IPS-15b (cell line): Measurements from ENCODE around the gene TK2.
"Not testable (repeated sequence)": the region's sequence is repeated elsewhere in the genome, so short reads cannot be mapped to it uniquely, and the experiment has no call there.

Source experiments
- H3K27me3 ChIP-seq: one replicate; pipeline ENCODE4 v1.6.1; 2013; ENCODE audit warnings: low read length; ENCODE audit not compliant: control insufficient read depth, insufficient read depth
- H3K36me3 ChIP-seq: one replicate; pipeline ENCODE4 v1.6.1; 2013; ENCODE audit warnings: low read length; ENCODE audit not compliant: control insufficient read depth, insufficient read depth
- H3K4me1 ChIP-seq: one replicate; pipeline ENCODE4 v1.6.1; 2013; ENCODE audit warnings: mild to moderate bottlenecking, low read length; ENCODE audit not compliant: control insufficient read depth, insufficient read depth
- H3K4me3 ChIP-seq: one replicate; pipeline ENCODE4 v1.5.1; 2013; ENCODE audit warnings: low read depth, low read length
- H3K9ac ChIP-seq: one replicate; pipeline ENCODE4 v1.6.1; 2013; ENCODE audit warnings: low read depth, mild to moderate bottlenecking, low read length
- H3K9me3 ChIP-seq: one replicate; pipeline ENCODE4 v1.6.1; 2013; ENCODE audit warnings: mild to moderate bottlenecking, low read length; ENCODE audit not compliant: control insufficient read depth, insufficient read depth

Gene TK2

DNA sequence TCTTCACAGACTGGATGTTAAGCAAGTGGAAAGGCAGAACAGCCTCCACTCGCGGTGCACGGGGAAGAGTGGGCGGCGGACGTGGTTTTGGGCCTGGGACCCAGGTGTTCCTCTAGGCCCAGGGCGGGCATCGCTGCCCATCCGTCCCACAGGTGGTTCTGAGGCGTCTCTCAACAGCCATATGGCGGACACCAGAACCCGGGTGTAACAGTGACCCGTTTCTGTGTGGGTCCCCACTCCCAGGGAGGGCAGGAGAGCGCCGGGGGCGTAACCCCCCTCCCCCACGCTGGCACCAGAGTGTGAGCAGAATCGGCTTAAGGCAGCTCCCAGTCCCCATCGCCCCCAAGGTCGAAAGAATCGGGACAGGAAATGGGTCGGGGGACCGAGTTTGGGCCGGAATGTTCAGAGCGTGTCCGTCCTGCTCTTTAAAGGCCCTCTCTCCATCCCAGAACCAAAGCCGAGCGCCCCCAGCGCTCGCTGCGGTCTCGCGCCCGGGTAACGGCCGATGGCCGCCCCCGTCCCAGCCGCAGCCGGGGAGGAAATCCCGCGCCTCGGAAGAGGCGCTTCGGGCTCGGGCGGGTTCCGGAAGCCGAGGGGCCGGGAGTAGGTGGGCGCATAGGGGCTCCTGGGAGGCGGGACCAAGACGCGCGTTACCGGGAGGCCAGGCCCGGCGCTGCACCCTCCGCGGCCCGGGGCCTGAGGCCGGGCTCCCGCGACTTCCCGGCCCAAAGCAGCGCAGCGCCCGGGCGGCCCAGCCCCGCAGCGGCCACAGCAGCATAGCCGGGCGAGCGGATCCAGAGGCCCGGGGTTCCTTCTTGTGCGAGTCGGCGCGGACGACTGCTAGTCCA is at the start of gene TK2:
Gene TK2, minus strand, starts transcription at position 839 of the 848 bp plus-strand sequence. Its CDS starts 61 bp downstream, at position 778.
- H3K4me1 ChIP-seq: no peaks in the 10 kb centered on the region
- peak within 1 kb of the TSS; percentile 62 for H3K4me3 ChIP-seq
- peak within 1 kb of the TSS; percentile 91 for H3K9ac ChIP-seq
- no peaks in the 10 kb centered on the region for H3K9me3 ChIP-seq
- peaks cover 14% of the 10 kb centered on the region for H3K27me3 ChIP-seq
- H3K36me3 ChIP-seq: no peaks in the 10 kb centered on the region

DNA sequence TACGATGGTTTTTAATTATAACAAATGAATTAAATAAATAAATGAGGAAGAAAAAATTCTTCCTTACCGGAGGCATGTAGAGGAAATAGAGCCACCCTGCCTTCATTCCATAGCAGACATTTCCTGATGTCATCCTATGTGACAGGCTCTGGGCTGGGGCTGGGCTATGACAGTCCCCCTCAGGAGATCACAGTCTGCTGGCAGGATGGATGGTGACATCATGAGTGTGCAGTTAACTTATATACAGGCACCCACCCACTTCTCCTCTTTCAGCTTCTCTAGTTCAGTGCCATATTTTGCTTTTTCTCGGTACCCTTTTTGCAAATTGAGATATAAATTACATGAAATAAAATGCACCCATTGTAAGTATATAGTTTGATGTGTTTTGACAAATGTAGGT is 48.2 kb upstream of the TK2 start:
- peaks cover 7% of the 10 kb centered on the region for H3K27me3 ChIP-seq
- no peaks in the 10 kb centered on the region for H3K4me1 ChIP-seq
- H3K36me3 ChIP-seq: no peaks in the 10 kb centered on the region
- no peak overlapping the region for H3K4me3 ChIP-seq
- no peaks in the 10 kb centered on the region for H3K9me3 ChIP-seq
- H3K9ac ChIP-seq: no peak overlapping the region

DNA sequence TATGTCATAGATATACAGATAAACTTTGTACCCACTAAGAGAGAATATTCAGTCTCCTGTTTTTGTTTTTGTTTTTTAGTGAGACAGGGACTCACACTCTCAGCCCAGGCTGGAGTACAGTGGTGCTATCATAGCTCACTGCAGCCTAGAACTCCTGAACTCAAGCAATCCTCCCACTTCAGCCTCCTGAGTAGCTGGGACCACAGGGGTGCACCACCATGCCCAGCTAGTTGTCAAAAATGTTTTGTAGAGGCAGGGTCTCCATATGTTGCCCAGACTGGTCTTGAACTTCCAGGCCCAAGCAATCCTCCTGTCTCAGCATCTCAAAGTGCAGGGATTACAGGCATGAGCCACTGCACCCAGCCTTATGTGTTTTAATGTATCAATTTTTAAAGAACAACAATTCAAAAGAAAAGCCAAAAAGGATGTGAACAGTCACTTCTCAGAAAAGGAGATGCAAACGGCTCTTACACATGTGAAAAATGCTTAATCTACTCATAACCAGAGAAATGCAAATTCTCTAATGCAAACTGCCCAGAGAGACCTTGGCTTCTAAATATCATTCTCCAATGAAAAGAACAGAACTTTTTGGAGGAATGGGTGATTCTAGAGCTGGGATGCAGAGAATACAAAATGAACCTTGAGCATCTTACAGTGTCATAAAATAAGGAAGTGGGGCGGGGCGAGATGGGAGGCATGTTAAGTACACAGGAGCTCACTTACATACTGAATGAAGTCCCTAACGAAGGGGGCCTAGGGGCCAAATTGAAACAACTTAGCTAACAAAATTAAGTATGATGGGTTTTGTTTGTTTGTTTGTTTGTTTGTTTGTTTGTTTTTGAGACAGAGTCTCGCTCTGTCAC is 47.3 kb upstream of the TK2 start:
- Histone ChIP-seq H3K4me3 (no peak overlapping the region), H3K27me3 (peaks cover under 1% of the 10 kb centered on the region), H3K9me3 (no peaks in the 10 kb centered on the region), H3K9ac (no peak overlapping the region), H3K4me1 (no peaks in the 10 kb centered on the region), H3K36me3 (no peaks in the 10 kb centered on the region)

DNA sequence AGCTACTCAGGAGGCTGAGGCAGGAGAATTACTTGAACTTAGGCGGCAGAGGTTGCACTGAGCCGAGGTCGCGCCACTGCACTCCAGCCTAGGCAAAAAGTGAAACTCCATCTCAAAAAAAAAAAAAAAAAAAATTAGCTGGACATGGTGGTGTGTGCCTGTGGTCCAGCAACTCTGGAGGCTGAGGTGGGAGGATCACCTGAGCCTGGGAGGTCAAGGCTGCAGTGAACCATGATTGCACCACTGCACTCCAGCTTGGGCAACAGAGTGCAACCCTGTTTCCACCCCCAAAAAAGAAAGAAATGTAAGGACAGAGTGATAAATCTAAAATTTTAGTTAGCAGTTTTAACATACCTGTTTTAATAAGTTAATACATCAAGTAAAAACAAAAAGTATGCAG is 46.6 kb upstream of the TK2 start:
- H3K4me1 ChIP-seq, H3K9ac ChIP-seq, H3K4me3 ChIP-seq, H3K27me3 ChIP-seq, H3K9me3 ChIP-seq, H3K36me3 ChIP-seq: not testable (repeated sequence)

DNA sequence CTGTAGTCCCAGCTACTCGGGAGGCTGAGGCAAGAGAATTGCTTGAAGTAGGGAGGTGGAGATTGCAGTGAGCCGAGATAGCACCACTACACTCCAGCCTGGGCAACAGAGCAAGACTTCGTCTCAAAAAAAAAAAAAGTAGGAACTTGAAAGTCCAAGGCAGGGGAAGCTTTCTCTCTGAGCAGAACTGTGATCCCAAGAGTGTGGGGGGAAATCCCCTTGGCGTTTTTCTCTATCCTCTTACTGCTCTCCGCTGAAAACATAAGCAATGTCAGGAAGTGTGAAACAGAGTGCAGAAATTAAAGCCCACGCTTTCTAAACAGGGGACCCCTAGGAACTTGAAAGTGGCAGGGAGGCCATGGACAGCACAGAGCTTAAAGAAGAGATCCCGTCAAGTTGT is 44.8 kb upstream of the TK2 start:
- Histone ChIP-seq H3K4me3 (no peak overlapping the region), H3K36me3 (no peaks in the 10 kb centered on the region), H3K27me3 (no peaks in the 10 kb centered on the region), H3K9ac (no peak overlapping the region), H3K4me1 (no peaks in the 10 kb centered on the region), H3K9me3 (no peaks in the 10 kb centered on the region)

DNA sequence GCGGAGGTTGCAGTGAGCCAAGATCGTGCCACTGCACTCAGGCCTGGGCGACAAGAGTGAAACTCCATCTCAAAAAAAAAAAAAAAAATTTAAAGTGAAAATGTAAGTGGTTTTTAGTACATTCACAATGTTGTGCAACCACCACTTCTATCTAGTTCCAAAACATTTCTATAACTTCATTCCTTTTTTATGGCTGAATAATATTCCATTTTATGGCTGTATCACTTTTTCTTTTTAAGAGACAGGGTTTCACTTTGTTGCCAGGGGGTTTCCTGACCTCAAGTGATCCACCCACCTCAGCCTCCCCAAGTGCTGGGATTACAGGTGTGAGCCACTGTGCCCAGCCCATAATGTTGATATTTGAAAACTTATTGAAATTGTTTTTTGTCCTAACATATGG is 42.9 kb upstream of the TK2 start:
- Histone ChIP-seq H3K4me3 (no peak overlapping the region), H3K9ac (no peak overlapping the region), H3K27me3 (no peaks in the 10 kb centered on the region), H3K9me3 (no peaks in the 10 kb centered on the region), H3K4me1 (no peaks in the 10 kb centered on the region), H3K36me3 (no peaks in the 10 kb centered on the region)

DNA sequence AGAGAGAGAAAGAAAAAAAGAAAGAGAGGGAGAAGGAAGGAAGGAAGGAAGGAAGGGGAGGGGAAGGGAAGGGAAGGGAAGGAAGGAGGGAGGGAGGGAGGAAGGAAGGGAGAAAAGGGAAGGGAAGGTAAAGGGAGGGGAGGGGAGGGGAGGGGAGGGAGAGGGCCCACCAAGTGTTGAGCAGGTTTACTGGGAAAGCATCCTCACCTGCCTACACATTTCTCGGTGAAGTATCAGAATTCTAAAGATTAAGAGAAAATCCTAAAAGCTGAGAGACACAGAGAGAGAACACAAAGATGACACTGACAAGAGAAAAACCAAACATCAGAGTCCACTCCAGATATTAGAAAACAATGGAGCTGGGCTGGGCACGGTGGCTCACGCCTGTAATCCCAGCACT is 42.3 kb upstream of the TK2 start:
- H3K4me1 ChIP-seq: no peaks in the 10 kb centered on the region
- no peak overlapping the region for H3K4me3 ChIP-seq

DNA sequence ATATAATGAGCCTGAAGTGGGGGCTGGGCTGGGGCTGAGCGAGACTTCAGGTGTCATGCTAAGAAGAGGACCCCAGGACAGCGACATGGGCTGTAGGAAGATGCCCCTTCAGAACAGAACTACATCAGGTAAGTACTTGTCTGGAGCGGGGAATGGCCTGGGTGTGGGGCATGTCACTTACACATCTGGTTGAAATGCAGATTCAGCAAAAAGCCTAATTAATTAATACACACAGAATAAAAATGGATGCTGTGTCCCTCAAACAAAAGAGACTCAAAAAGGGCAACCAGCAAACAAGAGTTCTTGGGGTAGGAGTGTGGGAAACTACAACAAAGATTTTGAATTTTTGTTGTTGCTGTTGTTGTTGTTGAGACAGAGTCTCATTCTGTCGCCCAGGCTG is 41.1 kb upstream of the TK2 start:
- Histone ChIP-seq H3K4me3 (no peak overlapping the region), H3K9ac (no peak overlapping the region), H3K4me1 (no peaks in the 10 kb centered on the region)

More for the DNA sequence above, 42.3 kb upstream of the TK2 start:
- H3K9me3 ChIP-seq: no peaks in the 10 kb centered on the region
- H3K27me3 ChIP-seq: no peaks in the 10 kb centered on the region
- H3K36me3 ChIP-seq: no peaks in the 10 kb centered on the region
- no peak overlapping the region for H3K9ac ChIP-seq

DNA sequence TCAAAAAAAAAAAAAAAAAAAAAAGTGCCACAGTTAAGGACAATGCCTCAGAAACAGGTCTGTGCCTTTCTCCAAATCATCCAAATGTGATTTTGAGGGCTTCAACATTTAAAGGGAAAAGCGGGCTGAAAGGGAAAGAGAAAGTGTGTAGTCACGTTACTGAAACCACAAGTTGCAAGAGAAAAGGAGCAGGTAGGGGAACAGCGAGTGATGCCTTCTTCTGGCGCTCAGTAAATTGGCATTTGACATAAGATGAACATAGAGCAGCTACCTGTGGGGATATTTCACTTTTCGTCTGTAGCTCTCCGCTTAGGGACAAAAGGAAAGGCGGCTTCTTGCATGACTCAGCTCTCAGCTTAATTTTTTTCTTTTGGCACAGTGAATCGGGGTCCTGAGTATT is 40.4 kb upstream of the TK2 start:
- Histone ChIP-seq H3K27me3 (no peaks in the 10 kb centered on the region), H3K36me3 (no peaks in the 10 kb centered on the region), H3K4me1 (no peaks in the 10 kb centered on the region), H3K9ac (no peak overlapping the region), H3K9me3 (no peaks in the 10 kb centered on the region), H3K4me3 (no peak overlapping the region)

More for the DNA sequence above, 41.1 kb upstream of the TK2 start:
- no peaks in the 10 kb centered on the region for H3K36me3 ChIP-seq
- no peaks in the 10 kb centered on the region for H3K9me3 ChIP-seq
- H3K27me3 ChIP-seq: no peaks in the 10 kb centered on the region

DNA sequence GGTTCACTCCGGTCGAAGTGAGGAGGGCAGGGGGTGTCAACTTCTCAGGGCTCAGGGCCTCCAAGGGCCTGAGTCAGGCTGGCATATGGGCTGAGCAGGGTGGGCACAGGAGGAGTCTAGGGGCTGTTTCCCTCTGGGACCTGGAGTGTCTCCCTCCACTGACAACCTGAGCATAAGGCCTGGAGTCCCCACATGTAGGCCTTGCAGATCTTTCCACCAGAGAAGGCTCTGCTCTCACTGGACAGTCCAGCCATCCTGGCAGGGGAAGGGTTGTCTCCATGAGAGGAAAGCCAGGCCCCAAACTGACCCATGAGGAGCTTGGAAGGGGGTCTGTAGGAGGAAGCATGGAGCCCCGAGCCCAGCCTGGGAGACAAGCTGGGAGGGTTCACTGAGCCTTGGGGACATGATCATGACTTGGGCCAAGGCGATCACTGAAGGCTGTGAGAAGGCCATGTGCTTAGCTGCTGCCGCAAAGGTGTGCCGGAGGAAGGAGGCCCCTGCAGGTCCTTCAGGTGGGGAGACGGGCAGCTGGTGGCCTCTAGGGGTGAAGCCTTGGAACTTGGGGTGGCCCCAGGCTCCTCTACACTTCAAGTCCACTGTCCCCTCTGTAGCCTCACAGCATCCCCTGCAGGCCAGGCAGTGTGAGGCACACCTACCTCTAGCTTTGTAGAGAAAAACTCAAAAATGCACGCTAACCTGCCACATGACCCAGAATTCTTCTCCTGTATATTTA is 39.2 kb upstream of the TK2 start:
- no peaks in the 10 kb centered on the region for H3K4me1 ChIP-seq
- no peaks in the 10 kb centered on the region for H3K27me3 ChIP-seq
- no peak overlapping the region for H3K9ac ChIP-seq
- no peaks in the 10 kb centered on the region for H3K9me3 ChIP-seq
- no peak overlapping the region for H3K4me3 ChIP-seq
- no peaks in the 10 kb centered on the region for H3K36me3 ChIP-seq

DNA sequence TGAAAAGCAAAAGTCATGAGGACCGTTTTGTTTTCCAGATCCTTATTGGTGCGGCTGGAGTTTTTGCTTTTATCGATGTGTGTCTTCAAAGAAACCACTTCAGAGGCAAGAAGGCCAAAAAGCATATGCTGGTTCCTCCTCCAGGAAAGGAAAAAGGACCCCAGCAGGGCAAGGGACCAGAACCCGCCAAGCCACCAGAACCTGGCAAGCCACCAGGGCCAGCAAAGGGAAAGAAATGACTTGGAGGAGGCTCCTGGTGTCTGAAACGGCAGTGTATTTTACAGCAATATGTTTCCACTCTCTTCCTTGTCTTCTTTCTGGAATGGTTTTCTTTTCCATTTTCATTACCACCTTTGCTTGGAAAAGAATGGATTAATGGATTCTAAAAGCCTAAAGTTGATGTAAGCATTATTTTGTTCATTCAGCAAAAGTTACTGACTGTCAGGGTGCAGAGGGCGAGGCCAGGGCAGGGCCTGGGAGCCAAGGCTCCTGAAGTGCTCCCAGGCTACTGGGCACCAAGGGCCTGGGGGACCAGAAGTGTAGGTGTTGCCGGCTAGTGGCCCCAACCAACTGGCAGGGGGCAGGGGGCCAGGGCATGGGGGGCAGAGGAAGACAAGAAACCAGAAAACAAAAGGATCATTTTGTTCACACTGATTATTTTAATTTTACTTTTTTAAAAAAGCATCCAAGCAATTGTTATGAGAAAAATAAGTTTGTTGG is 38.1 kb upstream of the TK2 start:
- Histone ChIP-seq H3K4me1 (no peaks in the 10 kb centered on the region), H3K36me3 (no peaks in the 10 kb centered on the region), H3K9me3 (no peaks in the 10 kb centered on the region), H3K4me3 (no peak overlapping the region), H3K27me3 (no peaks in the 10 kb centered on the region), H3K9ac (no peak overlapping the region)
